CD14-positive monocyte (primary cell): ENCODE results near the gene MAN1C1. TPM values are rescaled to one million over a fixed set of nuclear protein-coding genes. Genes with fewer than 3 reads are reported as not detected.

Source experiments
- DNase-seq, 3 donors: peaks; one replicate each; pipeline ENCODE4 v3.0.0-alpha.2; 2011 to 2022
- H2AFZ ChIP-seq: 2 replicates; pipeline ENCODE4 v1.6.0; 2012; ENCODE audit warnings: mild to moderate bottlenecking, low read depth, low read length, inconsistent platforms; ENCODE audit not compliant: insufficient read depth, poor library complexity, severe bottlenecking
- H3K27ac ChIP-seq, 2 donors: 1 replicate in 1 of 2; 2 replicates in 1 of 2; pipeline ENCODE4 v1.5.1; 2012 to 2013; ENCODE audit warnings: low read length in 2 of 2, control low read depth in 1 of 2, inconsistent platforms in 1 of 2, low read depth in 1 of 2, mild to moderate bottlenecking in 1 of 2
- H3K27me3 ChIP-seq, 2 donors: one replicate each; pipeline versions ENCODE4 v1.6.0 to v1.6.1; 2011 to 2013; ENCODE audit warnings: low read length in 2 of 2; ENCODE audit not compliant: control insufficient read depth in 2 of 2, insufficient read depth in 2 of 2
- H3K36me3 ChIP-seq, 2 donors: replicated peaks in 1 of 2; 1 replicate in 1 of 2; 2 replicates in 1 of 2; pipeline versions ENCODE4 v1.5.1 to v1.6.1; 2012 to 2013; ENCODE audit warnings: low read length in 2 of 2, control low read depth in 1 of 2, inconsistent platforms in 1 of 2, mild to moderate bottlenecking in 1 of 2; ENCODE audit not compliant: insufficient read depth in 2 of 2, control insufficient read depth in 1 of 2
- H3K4me1 ChIP-seq, 2 donors: 1 replicate in 1 of 2; 2 replicates in 1 of 2; pipeline versions ENCODE4 v1.5.1 to v1.6.1; 2012 to 2013; ENCODE audit warnings: low read length in 2 of 2, control low read depth in 1 of 2, inconsistent platforms in 1 of 2, mild to moderate bottlenecking in 1 of 2, moderate library complexity in 1 of 2; ENCODE audit not compliant: insufficient read depth in 2 of 2, control insufficient read depth in 1 of 2
- H3K4me2 ChIP-seq: replicated peaks from 2 replicates; pipeline ENCODE3; 2012; ENCODE audit warnings: low read length, moderate library complexity, mild to moderate bottlenecking; ENCODE audit not compliant: poor library complexity, severe bottlenecking; ENCODE audit errors: extremely low read depth
- H3K4me3 ChIP-seq, 3 experiments: fragments of 200-600 bp in 1 of 3; sonication (generic) in 1 of 3; replicated peaks in 1 of 3; 1 replicate in 2 of 3; 2 replicates in 1 of 3; pipeline ENCODE4 v1.5.1; 2011 to 2013; ENCODE audit warnings: low read length in 3 of 3, mild to moderate bottlenecking in 3 of 3, control low read depth in 2 of 3, low read depth in 2 of 3, inconsistent platforms in 1 of 3, moderate library complexity in 1 of 3
- H3K79me2 ChIP-seq: 2 replicates; pipeline ENCODE4 v1.6.0; 2012; ENCODE audit warnings: mild to moderate bottlenecking, control low read depth, inconsistent platforms, low read length, moderate library complexity; ENCODE audit not compliant: insufficient read depth
- H3K9ac ChIP-seq: 2 replicates; pipeline ENCODE4 v1.6.0; 2017; ENCODE audit warnings: low read length, mild to moderate bottlenecking; ENCODE audit not compliant: insufficient read depth, poor library complexity, severe bottlenecking
- H3K9me3 ChIP-seq, 2 donors: replicated peaks in 1 of 2; 1 replicate in 1 of 2; 2 replicates in 1 of 2; pipeline versions ENCODE4 v1.5.1 to v1.6.1; 2012 to 2013; ENCODE audit warnings: low read length in 2 of 2, control low read depth in 1 of 2; ENCODE audit not compliant: control insufficient read depth in 1 of 2, insufficient read depth in 1 of 2
- H4K20me1 ChIP-seq: 2 replicates; pipeline ENCODE4 v1.6.0; 2012; ENCODE audit warnings: mild to moderate bottlenecking, low read length, control low read depth, moderate library complexity; ENCODE audit not compliant: insufficient read depth
- H3K27ac Mint-ChIP-seq, 7 donors: one replicate each; pipeline ENCODE4 v1.8.0; 2020; ENCODE audit warnings: mild to moderate bottlenecking in 7 of 7, mixed read lengths in 7 of 7, moderate library complexity in 6 of 7, inconsistent platforms in 2 of 7
- H3K27me3 Mint-ChIP-seq, 3 donors: one replicate each; pipeline ENCODE4 v1.8.0; 2021 to 2022; ENCODE audit warnings: low read depth in 3 of 3, mild to moderate bottlenecking in 3 of 3, mixed read lengths in 3 of 3, moderate library complexity in 3 of 3, inconsistent platforms in 1 of 3
- H3K36me3 Mint-ChIP-seq, 2 donors: one replicate each; pipeline ENCODE4 v1.8.0; 2020; ENCODE audit warnings: mixed read lengths in 2 of 2, inconsistent platforms in 1 of 2, mild to moderate bottlenecking in 1 of 2
- H3K4me1 Mint-ChIP-seq: one replicate; pipeline ENCODE4 v1.8.0; 2020; ENCODE audit warnings: mild to moderate bottlenecking, mixed read lengths
- H3K4me3 Mint-ChIP-seq, 2 donors: one replicate each; pipeline ENCODE4 v1.8.0; 2020; ENCODE audit warnings: mild to moderate bottlenecking in 2 of 2, mixed read lengths in 2 of 2, moderate library complexity in 1 of 2
- H3K9me3 Mint-ChIP-seq, 7 donors: one replicate each; pipeline ENCODE4 v1.8.0; 2020 to 2022; ENCODE audit warnings: mixed read lengths in 7 of 7, mild to moderate bottlenecking in 6 of 7, moderate library complexity in 6 of 7, inconsistent platforms in 2 of 7
- WGBS: methylation state at CpG from one replicate; pipeline ENCODE4 v1.1.5; 2013; ENCODE audit warnings: missing lambda C conversion rate; ENCODE audit not compliant: insufficient coverage; 5-methylcytosine and 5-hydroxymethylcytosine counted together
- intact Hi-C, 2 donors: fragments of 100-400 bp; cut with micrococcal nuclease; formaldehyde crosslinking; loops; one replicate each; pipeline versions ENCODE4 v1.15.0 to v1.15.1; 2023
- polyA plus RNA-seq, 3 donors: library from polyadenylated mRNA; depleted of rRNA in 1 of 3; unstranded in 2 of 3; stranded (reverse) in 1 of 3; fragments of 300-500 nt in 2 of 3; fragments of >200 nt in 1 of 3; fragmentation: Illumina TruSeq in 2 of 3; gene quantifications; 1 replicate in 2 of 3; 2 replicates in 1 of 3; pipeline ENCODE4 v1.2.3, GENCODE V29; 2012 to 2021
- TF ChIP-seq, protein P1 (sequence below): fragments of 200-600 bp; IDR thresholded peaks from one replicate; pipeline ENCODE4 v1.8.0; 2022; ENCODE audit warnings: antibody characterized with exemption, mild to moderate bottlenecking

MAN1C1 gene
- polyA plus RNA-seq, 3 donors = 1.2 to 7.2 (median 1.7) TPM

DNA sequence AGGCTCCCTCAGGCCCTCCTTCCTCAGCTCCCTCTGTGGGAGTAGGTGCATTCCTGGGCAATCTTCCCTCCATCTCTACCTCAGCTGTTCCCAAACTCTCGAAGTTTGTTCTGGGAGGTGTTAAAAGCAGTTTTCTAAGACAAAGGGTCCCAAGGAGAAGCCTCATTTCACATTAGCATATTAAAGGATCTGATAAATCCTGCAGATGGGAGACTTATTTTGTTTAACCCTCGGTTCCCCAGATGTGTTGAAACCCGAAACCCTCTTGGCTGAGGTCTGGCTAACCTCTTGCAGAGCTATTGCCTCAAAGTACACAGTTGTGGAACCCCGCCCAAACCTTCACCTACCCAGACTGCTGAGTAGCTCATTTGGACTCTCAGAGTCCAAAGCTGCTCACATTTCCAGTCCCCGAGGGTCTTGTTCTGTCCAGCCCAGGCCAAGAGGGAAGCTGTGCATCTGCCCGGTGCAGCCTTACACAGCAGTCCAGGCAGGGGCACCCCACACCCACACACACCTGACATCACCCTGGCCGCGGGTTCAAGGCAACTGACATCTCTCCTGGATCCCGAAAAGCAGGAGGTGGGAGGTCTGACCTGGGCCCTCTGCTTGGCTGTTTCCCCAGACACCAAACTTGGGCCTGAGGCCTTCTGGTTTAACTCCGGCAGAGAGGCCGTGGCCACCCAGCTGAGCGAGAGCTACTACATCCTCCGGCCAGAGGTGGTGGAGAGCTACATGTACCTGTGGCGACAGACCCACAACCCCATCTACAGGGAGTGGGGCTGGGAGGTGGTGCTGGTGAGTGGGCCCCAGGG lies 163.9 kb downstream of the MAN1C1 start:
- WGBS = 99% methylated on average over 7 of the region's 14 CpGs
- Histone ChIP-seq H3K36me3 (peaks cover 17 to 25% of the 10 kb centered on the region in 2 donors), H2AFZ (no peak overlapping the region), H3K27me3 (no peaks in the 10 kb centered on the region), H4K20me1 (no peaks in the 10 kb centered on the region), H3K27ac (no peak overlapping the region), H3K9me3 (no peaks in the 10 kb centered on the region), H3K4me2 (no peak overlapping the region), H3K79me2 (no peaks in the 10 kb centered on the region), H3K4me1 (no peaks in the 10 kb centered on the region), H3K4me3 (no peak overlapping the region), H3K9ac (no peak overlapping the region)
- DNase-seq = no peak
- TF ChIP-seq, protein P1, sequence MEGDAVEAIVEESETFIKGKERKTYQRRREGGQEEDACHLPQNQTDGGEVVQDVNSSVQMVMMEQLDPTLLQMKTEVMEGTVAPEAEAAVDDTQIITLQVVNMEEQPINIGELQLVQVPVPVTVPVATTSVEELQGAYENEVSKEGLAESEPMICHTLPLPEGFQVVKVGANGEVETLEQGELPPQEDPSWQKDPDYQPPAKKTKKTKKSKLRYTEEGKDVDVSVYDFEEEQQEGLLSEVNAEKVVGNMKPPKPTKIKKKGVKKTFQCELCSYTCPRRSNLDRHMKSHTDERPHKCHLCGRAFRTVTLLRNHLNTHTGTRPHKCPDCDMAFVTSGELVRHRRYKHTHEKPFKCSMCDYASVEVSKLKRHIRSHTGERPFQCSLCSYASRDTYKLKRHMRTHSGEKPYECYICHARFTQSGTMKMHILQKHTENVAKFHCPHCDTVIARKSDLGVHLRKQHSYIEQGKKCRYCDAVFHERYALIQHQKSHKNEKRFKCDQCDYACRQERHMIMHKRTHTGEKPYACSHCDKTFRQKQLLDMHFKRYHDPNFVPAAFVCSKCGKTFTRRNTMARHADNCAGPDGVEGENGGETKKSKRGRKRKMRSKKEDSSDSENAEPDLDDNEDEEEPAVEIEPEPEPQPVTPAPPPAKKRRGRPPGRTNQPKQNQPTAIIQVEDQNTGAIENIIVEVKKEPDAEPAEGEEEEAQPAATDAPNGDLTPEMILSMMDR = no peak
- intact Hi-C loops = no loop called here
- no peak overlapping the region for H3K4me3 Mint-ChIP-seq
- H3K9me3 Mint-ChIP-seq = no peaks in the 10 kb centered on the region
- peaks cover 3% of the 10 kb centered on the region for H3K4me1 Mint-ChIP-seq
- peaks cover 34 to 35% of the 10 kb centered on the region in 2 donors for H3K36me3 Mint-ChIP-seq
- H3K27ac Mint-ChIP-seq = peak overlapping the region in 1 of 7 donors; percentile 51
- peaks cover 0 to 3% (median 0%) of the 10 kb centered on the region in 3 donors for H3K27me3 Mint-ChIP-seq

- H3K4me3 ChIP-seq = no peak overlapping the region
- no peak overlapping the region for H2AFZ ChIP-seq
- no peak overlapping the region for H3K9ac ChIP-seq
- WGBS = 100% methylated on average over 3 of the region's 3 CpGs
- peaks cover 17 to 25% of the 10 kb centered on the region in 2 donors for H3K36me3 ChIP-seq
- TF ChIP-seq, protein P1 = no peak
- H3K4me2 ChIP-seq = no peak overlapping the region
- Mint-ChIP-seq H3K27me3 (peaks cover 0 to 2% (median 1%) of the 10 kb centered on the region in 3 donors), H3K4me3 (no peak overlapping the region), H3K4me1 (no peaks in the 10 kb centered on the region), H3K9me3 (no peaks in the 10 kb centered on the region), H3K27ac (peak overlapping the region in 1 of 7 donors; percentile 10), H3K36me3 (peaks cover 36 to 38% of the 10 kb centered on the region in 2 donors)
- no peak overlapping the region for H3K27ac ChIP-seq
- no peaks in the 10 kb centered on the region for H3K79me2 ChIP-seq
- no peaks in the 10 kb centered on the region for H4K20me1 ChIP-seq
- DNase-seq = no peak
- H3K9me3 ChIP-seq = no peaks in the 10 kb centered on the region
- intact Hi-C loops = no loop called here
- no peaks in the 10 kb centered on the region for H3K27me3 ChIP-seq
- H3K4me1 ChIP-seq = no peaks in the 10 kb centered on the region
These were observed 164.5 kb downstream of the MAN1C1 start for GRCh38 chr1:25781130-25781433.
